IPS-18c (cell line): ENCODE data around the gene NOS1.
"Not testable (repeated sequence)": the region's sequence is repeated elsewhere in the genome, so short reads cannot be mapped to it uniquely, and the experiment has no call there.

Source experiments
- H3K4me3 ChIP-seq: 2 replicates; pipeline ENCODE4 v1.7.0; 2013; ENCODE audit warnings: low read depth, mild to moderate bottlenecking, low read length, moderate library complexity; ENCODE audit not compliant: insufficient read depth
- H3K9me3 ChIP-seq: one replicate; pipeline ENCODE4 v1.6.1; 2013; ENCODE audit warnings: mild to moderate bottlenecking, low read length, moderate library complexity; ENCODE audit not compliant: control insufficient read depth, insufficient read depth

The NOS1 gene

DNA sequence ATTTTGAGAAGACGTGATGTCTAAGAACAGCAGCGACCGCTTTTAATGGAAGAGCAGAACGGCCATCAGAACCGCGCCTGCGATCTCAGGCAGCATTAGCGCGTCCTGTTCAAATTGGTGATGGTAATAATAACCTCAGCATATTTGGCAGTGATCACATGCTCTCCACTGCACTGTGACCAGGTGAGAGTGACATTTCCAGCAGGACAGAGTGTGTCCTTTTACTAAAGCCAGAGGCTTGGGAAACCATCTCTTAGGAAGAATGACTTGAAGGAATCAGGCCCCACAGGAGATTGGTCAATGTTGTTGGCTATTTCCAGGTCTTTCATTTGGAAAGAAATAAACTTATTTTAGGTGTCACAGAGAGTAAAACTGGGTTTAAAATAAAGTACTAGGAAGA is 119.7 kb downstream of the NOS1 start:
- Histone ChIP-seq H3K4me3 (no peak overlapping the region), H3K9me3 (no peaks in the 10 kb centered on the region)

DNA sequence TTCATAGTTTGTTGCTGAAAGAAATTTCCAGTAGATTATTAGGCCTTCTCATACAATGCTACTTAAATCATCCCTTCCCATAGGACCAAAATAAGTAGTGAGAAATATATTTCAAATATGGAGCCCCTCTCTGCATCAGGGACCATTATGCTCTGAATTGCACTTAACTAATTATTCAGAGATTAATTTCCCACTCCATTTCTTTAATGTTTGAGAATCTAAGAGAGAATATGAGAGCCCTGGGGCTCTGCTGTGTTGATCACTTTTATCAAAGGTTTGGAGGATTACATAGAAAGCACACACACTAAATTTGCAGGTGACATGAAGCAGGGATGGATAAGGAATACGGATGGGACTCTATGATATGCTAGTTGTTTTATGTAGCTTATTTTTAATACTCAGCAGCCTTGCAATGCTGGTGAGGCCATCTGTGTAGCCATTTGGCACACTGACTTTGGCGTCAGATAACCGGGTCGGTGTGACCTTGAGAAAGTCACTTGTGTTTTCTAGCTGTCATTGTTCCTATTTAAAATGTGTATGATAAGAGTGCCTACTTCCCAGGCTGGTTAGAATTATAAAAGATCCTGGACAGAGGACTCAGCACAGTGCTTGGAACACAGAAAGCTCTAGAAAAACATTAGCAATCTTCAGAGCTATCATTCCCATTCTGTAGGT is 121.2 kb downstream of the NOS1 start:
- H3K4me3 ChIP-seq, result no peak overlapping the region
- H3K9me3 ChIP-seq, result no peaks in the 10 kb centered on the region

DNA sequence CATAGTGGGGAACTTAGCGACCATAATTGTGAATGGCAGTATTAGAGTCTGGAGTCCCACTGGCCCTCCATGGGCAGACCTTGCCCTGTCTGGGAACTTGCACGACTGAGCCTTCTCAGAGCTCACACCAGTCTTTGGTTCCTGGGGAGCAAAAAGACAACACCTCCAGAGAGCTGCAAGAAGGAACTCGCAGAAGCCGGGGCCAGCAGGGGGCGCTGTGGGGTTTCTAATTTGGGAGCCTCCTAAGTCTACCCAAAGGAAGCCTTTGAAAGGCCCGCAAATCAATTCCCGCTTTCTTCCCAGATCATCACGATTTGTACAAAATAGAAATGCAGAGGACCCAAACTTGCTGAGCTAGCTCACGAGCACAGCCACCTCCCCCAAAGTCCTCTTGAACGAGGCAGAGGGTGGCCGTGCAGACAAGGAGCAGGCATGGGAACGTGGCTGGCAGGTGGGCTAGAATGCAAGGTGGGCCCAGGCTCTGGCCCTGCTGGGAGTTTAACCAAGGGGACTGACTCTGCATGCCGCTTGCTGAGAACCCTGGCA is 124.9 kb downstream of the NOS1 start:
- Histone ChIP-seq H3K9me3 (no peaks in the 10 kb centered on the region), H3K4me3 (no peak overlapping the region)

DNA sequence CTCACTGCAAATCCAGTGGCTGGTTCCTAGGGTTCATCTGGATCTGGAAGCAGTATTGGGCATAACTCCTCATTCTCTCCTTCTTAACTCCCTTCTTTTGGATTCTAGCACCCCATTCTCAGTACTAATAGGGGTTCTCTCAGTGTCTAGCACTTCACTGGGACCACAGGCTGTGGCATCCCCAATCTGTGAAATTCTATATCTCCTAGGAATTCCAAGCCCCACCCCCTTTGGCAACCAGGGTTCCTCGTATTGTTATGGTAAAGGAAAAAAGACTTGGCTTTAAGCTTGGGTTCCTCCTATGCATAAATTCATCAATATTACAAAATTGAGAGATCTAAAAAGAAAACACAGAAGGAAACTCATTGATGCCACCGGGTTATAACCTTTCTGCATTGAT is 126.2 kb downstream of the NOS1 start:
- Histone ChIP-seq H3K9me3 (no peaks in the 10 kb centered on the region), H3K4me3 (no peak overlapping the region; the same call in 1 of the 2 replicates)

DNA sequence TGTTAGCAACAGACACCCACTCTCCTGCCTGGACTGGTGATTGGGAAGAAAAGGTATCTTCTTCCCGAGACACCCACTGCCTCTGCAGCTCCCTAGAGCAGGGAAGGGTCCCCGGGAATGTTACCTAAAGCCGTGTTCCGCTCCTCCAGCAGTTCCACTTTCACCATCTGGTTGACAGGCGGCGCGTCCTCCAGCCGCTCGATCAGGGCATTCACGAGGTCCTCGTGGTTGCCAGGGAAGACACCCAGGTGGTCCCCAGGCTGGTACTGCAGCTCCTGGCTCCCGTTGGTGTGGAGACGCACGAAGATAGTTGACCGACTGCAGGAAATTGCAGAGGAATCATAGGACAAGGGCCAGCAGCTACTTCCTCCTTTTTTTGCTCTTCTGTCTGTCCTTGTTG is 127.0 kb downstream of the NOS1 start:
- Histone ChIP-seq H3K9me3 (no peaks in the 10 kb centered on the region), H3K4me3 (no peak overlapping the region)

DNA sequence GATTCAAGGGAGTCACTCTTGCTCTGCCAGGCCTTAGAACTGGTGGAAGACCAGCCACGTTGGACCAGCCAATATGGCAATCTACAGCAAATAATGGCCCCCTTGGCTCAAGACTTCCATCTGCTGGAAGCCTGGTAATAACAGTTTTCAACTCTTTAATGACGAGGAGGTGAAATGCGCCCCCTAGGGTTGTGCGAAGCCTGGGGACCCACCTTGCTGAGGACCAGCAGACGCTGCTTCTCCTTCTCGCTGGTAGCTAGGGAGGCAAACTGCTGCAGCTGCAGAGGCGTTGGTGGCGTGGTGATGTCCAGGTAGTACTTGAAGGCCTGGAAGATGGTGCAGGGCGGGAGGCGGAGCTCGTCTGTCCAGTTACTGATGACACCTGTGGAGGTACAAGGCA is 129.7 kb downstream of the NOS1 start:
- Histone ChIP-seq H3K4me3 (no peak overlapping the region), H3K9me3 (no peaks in the 10 kb centered on the region)

DNA sequence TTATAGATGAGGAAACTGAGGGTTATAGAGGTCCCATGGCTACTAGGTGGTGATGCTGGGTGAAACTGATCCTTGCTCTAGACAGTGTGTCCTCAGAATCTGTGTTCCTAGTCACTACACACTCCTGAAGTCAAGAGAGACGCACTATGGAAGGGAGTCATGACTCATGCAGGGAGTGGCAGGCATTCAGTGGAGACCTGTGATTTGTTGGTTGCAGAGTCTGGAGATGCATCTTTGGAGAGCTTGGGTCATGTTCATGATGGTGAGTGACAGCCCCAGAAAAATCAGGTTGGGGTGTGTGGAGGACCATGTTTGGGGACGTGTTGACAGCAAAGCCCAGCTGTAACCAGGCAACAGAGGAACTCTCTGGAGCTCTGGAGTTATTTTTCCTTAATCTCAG is 133.2 kb downstream of the NOS1 start:
- no peaks in the 10 kb centered on the region for H3K9me3 ChIP-seq
- no peak overlapping the region for H3K4me3 ChIP-seq

DNA sequence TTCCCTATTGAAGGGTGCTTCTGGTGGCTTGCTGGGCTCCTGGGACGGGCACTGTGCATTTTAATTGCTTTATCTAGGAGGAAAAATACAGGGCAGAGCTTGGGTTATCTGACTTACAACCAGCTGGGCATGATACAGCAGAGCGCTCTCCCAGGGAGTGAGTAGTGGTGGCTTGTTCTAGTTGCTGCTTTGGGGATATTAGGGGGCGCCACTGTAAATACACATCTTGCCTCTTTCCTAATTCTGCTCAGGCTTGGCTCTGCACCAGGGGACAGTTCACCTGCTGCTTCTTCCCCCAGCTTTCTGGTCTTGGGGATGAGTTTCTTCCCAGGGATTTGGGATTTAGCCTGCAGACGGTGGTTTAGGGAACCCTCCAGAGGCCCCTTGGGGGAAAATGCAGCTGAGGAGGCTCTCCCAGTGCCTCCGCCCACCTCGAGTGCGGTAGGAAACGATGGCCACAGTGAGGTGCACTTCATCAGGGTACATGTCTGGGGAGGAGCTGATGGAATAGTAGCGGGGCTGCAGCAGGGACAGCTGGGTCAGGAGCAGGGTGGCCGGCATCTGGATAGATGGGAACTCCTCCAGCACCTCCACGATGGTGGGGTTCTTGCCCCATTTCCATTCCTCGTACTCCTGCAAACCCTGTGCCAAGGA is 134.3 kb downstream of the NOS1 start:
- peaks cover 3% of the 10 kb centered on the region for H3K9me3 ChIP-seq

DNA sequence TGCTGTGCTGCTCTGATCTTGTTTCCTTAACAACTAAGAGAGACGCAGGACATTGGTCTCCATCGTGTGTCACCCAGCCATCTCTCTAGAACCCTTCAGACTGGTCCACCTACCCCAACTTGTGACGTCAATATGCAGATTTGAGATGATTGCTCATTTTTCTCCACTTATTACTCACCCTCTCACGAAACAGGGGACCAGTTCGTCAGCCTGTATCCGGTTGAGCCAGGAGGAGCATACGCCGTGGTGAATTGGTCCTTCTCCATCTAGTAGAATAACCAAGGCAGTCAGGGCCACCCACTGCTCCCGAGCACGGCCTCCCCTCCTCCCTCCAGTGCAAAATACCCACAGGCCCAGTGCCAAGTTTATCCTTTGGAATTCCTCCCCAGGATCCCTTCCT is 134.9 kb downstream of the NOS1 start:
- H3K4me3 ChIP-seq, result no peak overlapping the region
- peaks cover 3% of the 10 kb centered on the region for H3K9me3 ChIP-seq

More for the DNA sequence above, 134.3 kb downstream of the NOS1 start:
- H3K4me3 ChIP-seq, result no peak overlapping the region

DNA sequence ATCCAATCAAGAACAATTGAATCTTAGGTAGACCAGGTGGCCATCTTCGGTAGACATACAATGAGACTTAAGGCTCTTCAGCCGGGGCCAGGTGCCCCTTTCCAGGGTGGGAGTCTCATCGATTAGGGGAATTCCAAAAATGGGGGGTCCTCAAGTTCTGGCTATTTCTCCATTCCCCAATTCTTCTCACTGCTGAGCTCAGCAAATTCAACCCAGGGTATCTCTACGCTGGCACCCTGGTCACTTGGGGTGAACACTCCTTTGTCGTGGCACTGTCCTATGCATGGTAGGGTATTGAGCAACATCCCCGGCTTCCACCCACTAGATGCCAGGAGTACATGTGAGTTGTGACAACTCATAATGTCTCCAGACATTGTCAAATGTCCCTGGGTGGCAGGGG is 136.2 kb downstream of the NOS1 start:
- Histone ChIP-seq H3K4me3 (no peak overlapping the region), H3K9me3 (peaks cover 3% of the 10 kb centered on the region)

DNA sequence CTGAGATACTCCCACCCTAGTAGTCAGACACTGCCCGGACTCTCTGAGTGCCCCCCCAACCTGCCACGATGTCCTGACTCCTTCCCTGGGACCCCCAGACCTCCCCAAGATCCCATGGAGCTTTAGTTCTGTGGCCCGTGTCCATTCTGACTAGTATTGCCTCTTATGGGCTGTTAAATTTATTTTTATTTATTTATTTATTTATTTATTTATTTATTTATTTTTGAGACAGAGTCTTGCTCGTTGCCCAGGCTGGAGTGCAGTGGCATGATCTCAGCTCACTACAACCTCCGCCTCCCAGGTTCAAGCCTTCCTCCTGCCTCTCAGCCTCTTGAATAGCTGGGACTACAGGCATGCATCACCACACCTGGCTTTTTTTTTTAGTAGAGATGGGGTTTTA is 140.5 kb downstream of the NOS1 start:
- H3K9me3 ChIP-seq, result not testable (repeated sequence)

DNA sequence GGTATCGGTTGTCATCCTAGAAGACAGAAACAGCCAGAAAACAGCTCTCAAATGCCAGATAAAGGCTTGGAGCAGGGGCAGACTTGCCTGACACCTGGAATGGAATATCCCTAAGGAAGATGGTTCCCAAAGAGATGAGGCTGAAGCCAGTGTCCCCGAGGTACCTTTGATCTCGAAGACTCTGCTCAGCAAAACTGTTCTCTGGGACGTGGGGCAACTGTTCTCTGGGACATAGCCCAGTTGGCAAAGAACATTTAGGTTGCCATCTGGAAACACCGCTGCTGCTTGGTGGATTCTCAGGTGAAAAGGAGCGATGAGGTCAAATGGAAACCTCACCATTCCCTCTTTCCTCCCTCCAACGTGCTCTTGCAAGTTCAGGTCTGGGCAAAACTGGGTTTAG is 143.3 kb downstream of the NOS1 start:
- Histone ChIP-seq H3K4me3 (no peak overlapping the region), H3K9me3 (peaks cover 3% of the 10 kb centered on the region)

More for the DNA sequence above, 140.5 kb downstream of the NOS1 start:
- H3K4me3 ChIP-seq, result not testable (repeated sequence)

DNA sequence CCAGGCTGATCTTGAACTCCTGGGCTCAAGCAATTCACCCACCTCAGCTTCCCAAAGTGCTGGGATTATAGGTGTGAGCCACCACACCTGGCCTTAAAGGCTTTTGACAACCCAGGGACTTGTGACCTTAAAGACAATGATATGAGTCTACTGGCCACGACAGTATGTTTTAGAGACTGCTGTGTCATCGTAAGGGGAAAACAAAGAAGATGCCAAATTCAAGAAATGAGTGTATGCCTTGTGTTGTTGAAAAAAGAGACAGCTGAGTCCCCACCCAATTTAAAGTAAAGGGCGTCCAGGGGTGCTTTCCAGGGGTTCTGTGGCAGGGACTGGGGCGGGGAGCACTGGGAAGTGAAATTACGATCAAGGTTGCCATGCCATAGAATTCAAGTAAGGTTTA is 144.7 kb downstream of the NOS1 start:
- H3K9me3 ChIP-seq, result no peaks in the 10 kb centered on the region
- H3K4me3 ChIP-seq, result no peak overlapping the region

DNA sequence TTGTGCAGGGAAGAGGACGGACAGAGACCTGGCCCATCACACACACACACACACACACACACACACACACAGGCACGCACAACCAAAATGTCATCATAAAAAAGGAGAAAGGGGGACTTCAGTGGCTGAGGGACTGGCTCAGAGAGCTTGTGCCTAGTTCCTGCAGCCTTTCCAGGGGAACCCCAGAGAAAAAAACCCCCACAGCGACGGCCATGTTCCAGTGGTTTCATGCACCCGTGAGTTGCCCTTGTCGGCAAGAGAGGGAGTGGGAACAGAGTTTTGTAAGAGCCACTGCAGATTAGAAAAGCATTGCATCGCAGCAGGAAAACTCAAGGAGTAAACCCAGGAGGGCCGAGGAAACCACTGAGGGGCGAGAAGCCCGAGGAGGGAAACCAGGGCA is 146.6 kb downstream of the NOS1 start:
- no peaks in the 10 kb centered on the region for H3K9me3 ChIP-seq

DNA sequence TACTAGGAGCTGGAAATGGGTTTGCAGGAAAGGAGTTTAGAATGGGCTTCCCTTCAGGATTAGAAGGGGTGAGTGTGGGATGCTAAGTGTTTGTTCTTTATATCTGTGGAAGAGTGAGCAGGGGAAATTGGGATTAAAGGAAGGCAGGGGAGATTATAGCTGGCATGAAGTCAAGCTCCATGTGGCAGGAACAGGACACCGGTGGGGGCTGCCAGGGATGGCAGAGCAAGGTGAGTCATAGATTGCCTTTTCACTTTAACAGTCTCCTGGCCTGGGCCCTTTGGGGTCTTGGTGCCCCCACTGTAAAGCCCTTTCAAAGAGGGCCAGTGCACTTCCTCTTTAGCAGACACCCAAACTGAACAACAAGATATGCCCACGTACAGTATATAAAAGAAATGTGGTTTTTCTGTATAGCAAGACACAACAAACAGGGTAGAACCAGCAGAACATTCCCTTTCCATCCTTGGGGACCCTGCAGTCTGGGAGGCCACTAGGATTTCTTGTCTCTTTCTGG is 148.1 kb downstream of the NOS1 start:
- H3K4me3 ChIP-seq, result no peak overlapping the region
- no peaks in the 10 kb centered on the region for H3K9me3 ChIP-seq

More for the DNA sequence above, 146.6 kb downstream of the NOS1 start:
- H3K4me3 ChIP-seq, result no peak overlapping the region

DNA sequence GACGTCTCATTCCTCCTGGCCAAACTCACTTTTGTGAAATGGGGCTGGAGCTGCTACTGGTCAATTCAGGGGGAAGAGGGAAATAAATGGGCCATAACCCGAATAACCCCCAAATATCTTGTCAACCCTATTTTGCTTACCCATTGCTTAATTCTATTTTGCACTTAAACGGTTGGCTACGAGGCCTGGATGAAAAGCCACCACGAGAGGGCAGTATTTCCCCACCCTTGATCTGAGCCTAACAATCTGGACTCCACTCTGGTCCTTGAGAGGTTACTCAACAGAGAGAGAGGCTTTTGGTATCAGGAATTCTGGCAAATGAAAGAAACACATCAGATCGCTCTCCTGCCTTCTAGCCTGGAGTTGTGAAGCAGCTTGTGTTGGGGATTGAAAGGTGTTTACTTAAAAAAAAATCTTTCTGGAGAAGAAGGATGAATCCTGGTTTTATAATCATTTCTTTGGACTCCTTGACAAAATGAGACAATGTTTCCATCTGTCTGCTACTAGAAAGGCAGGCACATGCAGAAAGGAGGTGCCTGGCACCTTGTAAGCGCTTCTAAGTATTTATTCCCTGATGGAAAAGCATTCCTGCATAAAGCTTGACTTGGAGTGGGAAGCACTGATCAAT is 148.7 kb downstream of the NOS1 start:
- no peak overlapping the region for H3K4me3 ChIP-seq
- H3K9me3 ChIP-seq, result no peaks in the 10 kb centered on the region

DNA sequence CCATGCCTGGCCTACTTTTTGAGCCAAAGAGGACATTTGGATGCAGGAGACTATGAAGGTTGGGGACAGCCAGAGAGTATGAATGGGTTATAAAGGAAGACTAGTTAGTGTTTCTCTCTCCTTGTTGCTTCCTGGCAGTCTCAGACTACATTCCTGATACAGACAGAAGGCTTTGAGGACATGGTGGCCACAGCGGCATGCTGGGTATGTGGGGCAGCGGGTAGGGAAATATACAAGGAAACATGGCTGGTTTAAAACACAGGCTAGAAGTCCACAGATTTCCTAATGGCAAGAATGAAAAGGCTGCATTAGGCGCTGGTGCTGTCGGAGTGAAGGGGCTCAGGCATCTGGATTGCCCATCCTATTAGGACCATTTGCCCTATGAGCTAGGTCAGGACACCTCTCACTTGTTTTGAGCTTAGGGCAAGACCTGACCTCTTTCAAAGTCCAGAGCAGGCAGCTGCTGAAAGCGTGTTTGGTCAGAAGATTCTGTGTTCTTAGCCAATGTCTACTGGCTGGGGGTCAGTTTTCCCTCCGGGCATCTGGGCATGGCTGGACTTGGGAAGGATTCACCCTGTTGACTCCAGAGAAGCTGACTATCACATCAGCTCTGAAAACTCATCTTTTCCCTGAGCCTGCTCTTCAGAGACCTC is 151.0 kb downstream of the NOS1 start:
- Histone ChIP-seq H3K9me3 (no peaks in the 10 kb centered on the region), H3K4me3 (no peak overlapping the region)
